ENCODE measurements around the gene ZFYVE28.

Gene ZFYVE28

DNA sequence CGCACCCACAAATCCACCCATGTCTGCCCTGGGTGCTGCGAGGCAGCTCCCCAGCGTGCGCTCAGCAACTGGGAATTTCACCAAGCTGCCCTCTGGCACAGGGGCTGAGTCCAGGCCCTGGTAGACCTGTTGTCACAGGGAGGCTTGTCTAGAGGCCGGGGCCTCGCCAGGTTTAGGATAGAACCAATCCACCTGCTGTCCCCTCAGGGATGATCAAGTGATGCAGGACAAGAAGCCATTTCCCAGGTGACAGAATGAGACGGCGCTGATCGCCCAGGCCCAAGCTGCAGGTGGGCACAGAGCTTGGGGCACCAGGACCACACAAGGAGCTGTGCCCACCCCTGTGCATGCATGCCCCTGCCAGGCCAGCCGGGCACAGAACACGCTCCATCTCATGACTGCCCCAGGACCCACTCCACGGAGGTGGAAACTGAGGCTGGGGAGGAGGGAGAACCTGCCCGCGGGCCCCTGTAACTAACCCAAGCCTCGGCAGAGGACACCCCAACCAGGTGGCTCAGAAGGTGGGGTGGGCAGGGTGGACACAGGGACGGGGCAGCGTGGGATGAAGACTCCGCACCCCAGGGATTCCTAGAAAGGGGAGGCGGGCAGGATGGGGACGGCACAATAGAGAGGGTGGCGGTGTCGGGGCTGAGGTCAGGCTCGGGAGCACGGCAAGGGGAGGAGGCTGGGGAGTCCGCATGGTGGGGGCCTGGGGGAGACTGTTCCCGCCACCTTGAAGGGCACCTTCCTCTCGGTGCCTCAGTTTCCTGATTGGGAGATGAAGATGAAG, 78.0 kb downstream of the ZFYVE28 start:
- no peak for TF ChIP-seq EGR1 (IDR thresholded peaks at IDR 0.05)
- no peak for TF ChIP-seq FOXM1 (IDR thresholded peaks at IDR 0.05; ENCODE audit: borderline replicate concordance, low read depth)
- no peak for TF ChIP-seq NFIC (IDR thresholded peaks at IDR 0.05)
- TF ChIP-seq, protein P1, sequence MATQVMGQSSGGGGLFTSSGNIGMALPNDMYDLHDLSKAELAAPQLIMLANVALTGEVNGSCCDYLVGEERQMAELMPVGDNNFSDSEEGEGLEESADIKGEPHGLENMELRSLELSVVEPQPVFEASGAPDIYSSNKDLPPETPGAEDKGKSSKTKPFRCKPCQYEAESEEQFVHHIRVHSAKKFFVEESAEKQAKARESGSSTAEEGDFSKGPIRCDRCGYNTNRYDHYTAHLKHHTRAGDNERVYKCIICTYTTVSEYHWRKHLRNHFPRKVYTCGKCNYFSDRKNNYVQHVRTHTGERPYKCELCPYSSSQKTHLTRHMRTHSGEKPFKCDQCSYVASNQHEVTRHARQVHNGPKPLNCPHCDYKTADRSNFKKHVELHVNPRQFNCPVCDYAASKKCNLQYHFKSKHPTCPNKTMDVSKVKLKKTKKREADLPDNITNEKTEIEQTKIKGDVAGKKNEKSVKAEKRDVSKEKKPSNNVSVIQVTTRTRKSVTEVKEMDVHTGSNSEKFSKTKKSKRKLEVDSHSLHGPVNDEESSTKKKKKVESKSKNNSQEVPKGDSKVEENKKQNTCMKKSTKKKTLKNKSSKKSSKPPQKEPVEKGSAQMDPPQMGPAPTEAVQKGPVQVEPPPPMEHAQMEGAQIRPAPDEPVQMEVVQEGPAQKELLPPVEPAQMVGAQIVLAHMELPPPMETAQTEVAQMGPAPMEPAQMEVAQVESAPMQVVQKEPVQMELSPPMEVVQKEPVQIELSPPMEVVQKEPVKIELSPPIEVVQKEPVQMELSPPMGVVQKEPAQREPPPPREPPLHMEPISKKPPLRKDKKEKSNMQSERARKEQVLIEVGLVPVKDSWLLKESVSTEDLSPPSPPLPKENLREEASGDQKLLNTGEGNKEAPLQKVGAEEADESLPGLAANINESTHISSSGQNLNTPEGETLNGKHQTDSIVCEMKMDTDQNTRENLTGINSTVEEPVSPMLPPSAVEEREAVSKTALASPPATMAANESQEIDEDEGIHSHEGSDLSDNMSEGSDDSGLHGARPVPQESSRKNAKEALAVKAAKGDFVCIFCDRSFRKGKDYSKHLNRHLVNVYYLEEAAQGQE (IDR thresholded peaks at IDR 0.05; ENCODE audit: low read depth) = no peak
- TF ChIP-seq, protein P2, sequence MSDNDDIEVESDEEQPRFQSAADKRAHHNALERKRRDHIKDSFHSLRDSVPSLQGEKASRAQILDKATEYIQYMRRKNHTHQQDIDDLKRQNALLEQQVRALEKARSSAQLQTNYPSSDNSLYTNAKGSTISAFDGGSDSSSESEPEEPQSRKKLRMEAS (IDR thresholded peaks at IDR 0.05) = no peak
- no peak for TF ChIP-seq ZBTB7A (IDR thresholded peaks at IDR 0.05; ENCODE audit: low read depth)
- no peak for TF ChIP-seq YY1 (IDR thresholded peaks at IDR 0.05; ENCODE audit: low read depth)
- TF ChIP-seq RAD21 (IDR thresholded peaks at IDR 0.05; ENCODE audit: low read depth) = no peak
- TF ChIP-seq, protein P3, sequence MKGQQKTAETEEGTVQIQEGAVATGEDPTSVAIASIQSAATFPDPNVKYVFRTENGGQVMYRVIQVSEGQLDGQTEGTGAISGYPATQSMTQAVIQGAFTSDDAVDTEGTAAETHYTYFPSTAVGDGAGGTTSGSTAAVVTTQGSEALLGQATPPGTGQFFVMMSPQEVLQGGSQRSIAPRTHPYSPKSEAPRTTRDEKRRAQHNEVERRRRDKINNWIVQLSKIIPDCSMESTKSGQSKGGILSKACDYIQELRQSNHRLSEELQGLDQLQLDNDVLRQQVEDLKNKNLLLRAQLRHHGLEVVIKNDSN (IDR thresholded peaks at IDR 0.05) = no peak
- TF ChIP-seq CEBPB (IDR thresholded peaks at IDR 0.05) = no peak
- no peak for TF ChIP-seq TAF1 (IDR thresholded peaks at IDR 0.05; ENCODE audit: low read depth)
- no peak for TF ChIP-seq TEAD4 (IDR thresholded peaks at IDR 0.05)
- TF ChIP-seq CREB1 (IDR thresholded peaks at IDR 0.05; ENCODE audit: low read depth) = no peak

DNA sequence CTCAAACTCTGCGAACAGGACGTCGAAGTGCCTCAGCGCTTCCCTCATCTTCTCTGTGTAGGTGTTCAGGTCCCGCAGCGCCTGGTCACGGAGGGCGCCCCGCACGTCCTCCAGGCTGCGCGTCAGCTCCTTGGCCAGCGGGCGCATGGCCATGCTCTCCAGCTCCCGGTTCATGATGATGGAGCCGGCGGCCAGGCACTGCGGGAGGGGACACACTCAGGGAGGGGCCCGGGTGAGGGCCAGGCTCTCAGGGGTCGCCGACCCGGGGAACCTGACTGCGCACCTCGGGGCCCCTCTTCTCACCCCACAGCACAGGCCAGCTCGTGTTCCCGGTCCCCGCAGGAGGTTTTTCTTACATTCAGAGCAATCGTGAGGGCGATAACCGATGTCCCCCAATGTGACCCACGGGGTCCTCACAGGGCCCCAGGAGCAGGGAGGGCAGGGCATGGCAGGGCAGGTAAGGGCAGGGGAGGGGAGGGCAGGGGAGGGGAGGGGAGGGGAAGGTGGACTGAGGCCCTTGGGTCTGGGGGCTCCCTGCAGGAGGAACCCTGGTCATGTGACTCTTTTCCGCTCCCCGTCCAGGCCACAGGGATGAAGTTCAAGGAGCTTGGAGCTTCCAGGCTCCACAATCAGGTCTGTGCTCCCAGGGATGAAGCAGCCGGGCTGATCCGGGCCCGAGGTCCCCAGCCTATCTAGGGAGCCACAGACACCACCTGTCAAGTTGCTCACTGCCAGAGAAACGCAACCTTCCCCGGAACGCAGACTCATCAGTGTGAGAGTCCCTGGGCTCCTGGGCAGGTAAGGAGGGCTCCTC, 78.8 kb downstream of the ZFYVE28 start:
- TF ChIP-seq CREB1 (IDR thresholded peaks at IDR 0.05; ENCODE audit: low read depth) = no peak
- no peak for TF ChIP-seq CEBPB (IDR thresholded peaks at IDR 0.05)
- no peak for TF ChIP-seq EGR1 (IDR thresholded peaks at IDR 0.05)
- no peak for TF ChIP-seq FOXM1 (IDR thresholded peaks at IDR 0.05; ENCODE audit: borderline replicate concordance, low read depth)
- TF ChIP-seq, protein P3 (IDR thresholded peaks at IDR 0.05) = no peak
- no peak for TF ChIP-seq NFIC (IDR thresholded peaks at IDR 0.05)
- TF ChIP-seq RAD21 (IDR thresholded peaks at IDR 0.05; ENCODE audit: low read depth) = no peak
- TF ChIP-seq YY1 (IDR thresholded peaks at IDR 0.05; ENCODE audit: low read depth) = no peak
- no peak for TF ChIP-seq EP300 (IDR thresholded peaks at IDR 0.05; ENCODE audit: borderline replicate concordance)
- TF ChIP-seq, protein P1 (IDR thresholded peaks at IDR 0.05; ENCODE audit: low read depth) = no peak
- TF ChIP-seq TEAD4 (IDR thresholded peaks at IDR 0.05) = no peak
- TF ChIP-seq TCF12 (IDR thresholded peaks at IDR 0.05; ENCODE audit: low read depth) = no peak
- TF ChIP-seq, protein P2 (IDR thresholded peaks at IDR 0.05) = no peak
- TF ChIP-seq TAF1 (IDR thresholded peaks at IDR 0.05; ENCODE audit: low read depth) = no peak
- TF ChIP-seq ZBTB7A (IDR thresholded peaks at IDR 0.05; ENCODE audit: low read depth) = no peak

DNA sequence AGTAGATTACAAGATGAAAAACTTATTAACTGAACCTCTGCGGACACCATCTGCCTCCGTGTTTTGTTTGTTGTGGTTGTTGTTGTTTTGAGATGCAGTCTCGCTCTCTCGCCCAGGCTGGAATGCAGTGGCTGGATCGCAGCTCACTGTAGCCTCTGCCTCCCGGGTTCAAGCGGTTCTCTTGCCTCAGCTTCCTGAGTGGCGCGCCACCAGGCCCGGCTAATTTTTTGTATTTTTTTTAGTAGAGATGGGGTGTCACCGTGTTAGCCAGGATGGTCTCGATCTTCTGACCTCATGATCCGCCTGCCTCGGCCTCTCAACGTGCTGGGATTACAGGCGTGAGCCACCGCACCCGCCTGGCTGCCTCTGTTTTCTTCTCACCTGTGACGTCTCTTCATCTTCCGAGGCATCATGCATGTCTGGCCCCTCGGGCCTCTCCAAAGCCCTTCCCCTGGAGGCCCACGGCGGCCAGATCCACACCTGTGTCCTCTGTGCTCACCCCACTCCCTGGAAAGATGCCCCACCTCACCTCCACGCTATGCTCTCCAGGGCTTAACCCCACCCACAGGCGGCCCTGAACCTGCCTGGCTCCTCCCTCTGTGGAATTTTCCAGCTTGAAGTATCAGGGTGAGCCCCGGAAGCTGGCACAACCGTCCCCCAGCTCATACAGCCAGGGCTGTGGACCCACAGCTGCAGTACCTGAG, 79.5 kb downstream of the ZFYVE28 start:
- TF ChIP-seq CEBPB (IDR thresholded peaks at IDR 0.05) = no peak
- TF ChIP-seq, protein P1 (IDR thresholded peaks at IDR 0.05; ENCODE audit: low read depth) = no peak
- TF ChIP-seq FOXM1 (IDR thresholded peaks at IDR 0.05; ENCODE audit: borderline replicate concordance, low read depth) = no peak
- no peak for TF ChIP-seq ZBTB7A (IDR thresholded peaks at IDR 0.05; ENCODE audit: low read depth)
- no peak for TF ChIP-seq EP300 (IDR thresholded peaks at IDR 0.05; ENCODE audit: borderline replicate concordance)
- no peak for TF ChIP-seq CREB1 (IDR thresholded peaks at IDR 0.05; ENCODE audit: low read depth)
- TF ChIP-seq NFIC (IDR thresholded peaks at IDR 0.05) = no peak
- TF ChIP-seq EGR1 (IDR thresholded peaks at IDR 0.05) = no peak
- TF ChIP-seq, protein P3 (IDR thresholded peaks at IDR 0.05) = no peak
- no peak for TF ChIP-seq TEAD4 (IDR thresholded peaks at IDR 0.05)
- no peak for TF ChIP-seq TAF1 (IDR thresholded peaks at IDR 0.05; ENCODE audit: low read depth)
